HG03280 (cell line): ENCODE results near the gene LAPTM4A.

Experiments
- ATAC-seq: cut with Tn5 transposase; IDR thresholded peaks from one replicate; pipeline ENCODE4 v1.9.1; 2021; ENCODE audit warnings: mild to moderate bottlenecking, moderate library complexity; ENCODE audit not compliant: unreplicated experiment

Gene LAPTM4A

GRCh38 chr2:20025065-20025786 is 26.2 kb downstream of the LAPTM4A start:
- no peak for ATAC-seq

DNA sequence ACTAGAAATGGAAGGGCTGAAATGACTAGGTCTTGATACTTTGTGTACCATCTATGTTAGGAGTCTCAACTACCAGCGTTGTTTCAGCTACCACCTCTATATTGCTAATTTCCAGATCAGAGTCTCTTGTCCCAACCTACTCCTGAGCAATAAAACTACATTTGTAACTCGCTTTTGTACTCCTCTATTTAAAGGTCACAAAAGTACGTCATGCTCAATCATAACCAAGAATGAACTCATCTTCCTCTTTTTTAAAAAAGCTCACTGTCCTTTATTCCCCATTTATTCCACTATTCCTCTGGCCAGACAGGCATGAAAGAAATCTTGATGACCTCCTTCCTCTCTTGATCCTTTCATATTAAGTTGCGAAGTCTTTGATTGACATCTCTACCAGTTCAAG is 27.7 kb downstream of the LAPTM4A start:
- no peak for ATAC-seq

DNA sequence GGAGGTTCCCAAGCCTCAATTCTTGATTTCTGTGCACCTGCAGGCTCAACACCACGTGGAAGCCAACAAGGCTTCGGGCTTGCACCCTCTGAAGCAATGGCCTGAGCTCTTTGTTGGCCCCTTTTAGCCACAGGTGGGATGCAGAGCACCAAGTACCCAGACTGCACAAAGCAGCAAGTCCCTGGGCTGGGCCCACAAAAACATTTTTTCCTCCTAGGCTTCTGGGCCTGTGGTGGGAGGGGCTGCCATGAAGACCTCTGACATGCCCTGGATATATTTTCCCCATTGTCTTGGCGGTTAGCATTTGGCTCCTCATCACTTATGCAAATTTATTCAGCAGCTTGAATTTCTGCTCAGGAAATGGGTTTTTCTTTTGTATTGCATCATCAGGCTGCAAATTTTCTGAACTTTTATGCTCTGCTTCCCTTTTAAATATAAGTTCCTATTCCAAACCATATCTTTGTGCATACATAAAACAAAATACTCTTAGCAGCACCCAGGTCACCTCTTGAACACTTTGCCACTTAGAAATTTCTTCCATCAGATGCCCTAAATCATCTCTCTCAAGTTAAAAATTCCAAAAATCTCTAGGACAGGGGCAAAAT is 29.9 kb downstream of the LAPTM4A start:
- ATAC-seq = no peak

GRCh38 chr2:20019747-20020146 is 31.7 kb downstream of the LAPTM4A start:
- no peak for ATAC-seq

DNA sequence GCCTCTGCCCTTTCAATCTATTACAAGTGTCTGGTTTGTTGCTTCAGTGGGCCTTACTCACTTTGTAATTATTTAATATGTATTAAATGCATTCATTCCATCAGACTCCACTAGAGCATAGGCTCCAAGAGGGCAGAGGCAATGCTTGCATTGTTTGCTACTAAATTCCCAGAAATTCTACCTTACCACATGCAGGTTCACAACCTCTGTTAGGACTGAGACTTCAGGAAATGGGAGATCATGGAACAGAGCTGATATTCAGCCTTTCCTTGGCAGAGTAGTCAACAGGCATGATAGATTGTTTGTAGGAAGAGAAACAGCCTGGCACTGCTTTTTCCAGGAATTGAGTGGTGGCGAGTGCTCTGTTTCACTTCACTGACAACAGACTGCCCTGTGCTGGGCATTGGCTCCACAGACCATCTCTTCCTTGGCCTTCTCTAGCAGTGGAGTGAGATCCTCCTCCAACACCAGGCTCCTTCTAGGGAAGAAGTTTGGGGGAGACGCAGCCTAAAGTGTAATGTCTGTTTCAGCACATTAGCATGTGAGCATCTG is 32.8 kb downstream of the LAPTM4A start:
- ATAC-seq = no peak

- ATAC-seq = no peak
Observed at GRCh38 chr2:20016346-20016745, 35.1 kb downstream of the LAPTM4A start.

DNA sequence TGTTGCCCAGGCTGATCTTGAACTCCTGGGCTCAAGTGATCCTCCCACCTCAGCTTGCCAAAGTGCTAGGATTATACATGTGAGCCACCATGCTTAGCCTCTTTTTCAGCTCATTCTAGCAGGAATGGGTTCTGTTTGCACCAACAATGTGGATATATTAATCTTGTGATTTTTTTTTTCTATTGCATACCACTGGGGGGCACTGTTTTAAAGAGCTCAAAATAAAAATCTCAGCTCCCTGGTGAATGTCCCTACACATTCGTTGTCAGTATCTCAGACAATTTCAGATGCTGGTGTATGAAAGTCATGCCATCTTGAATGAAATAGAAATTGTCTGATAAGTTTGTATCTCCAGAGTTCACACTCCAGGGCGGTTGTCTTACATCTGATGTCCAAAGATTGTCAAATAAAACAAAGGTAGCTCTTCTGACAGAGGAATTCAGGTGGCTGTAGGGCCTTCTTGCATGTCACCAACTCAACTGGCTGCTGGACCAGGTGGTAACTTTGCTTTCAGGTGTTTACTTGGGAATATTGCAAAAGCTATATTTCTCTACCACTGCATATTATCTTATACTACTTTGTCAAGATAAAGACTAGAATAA is 35.8 kb downstream of the LAPTM4A start:
- no peak for ATAC-seq

DNA sequence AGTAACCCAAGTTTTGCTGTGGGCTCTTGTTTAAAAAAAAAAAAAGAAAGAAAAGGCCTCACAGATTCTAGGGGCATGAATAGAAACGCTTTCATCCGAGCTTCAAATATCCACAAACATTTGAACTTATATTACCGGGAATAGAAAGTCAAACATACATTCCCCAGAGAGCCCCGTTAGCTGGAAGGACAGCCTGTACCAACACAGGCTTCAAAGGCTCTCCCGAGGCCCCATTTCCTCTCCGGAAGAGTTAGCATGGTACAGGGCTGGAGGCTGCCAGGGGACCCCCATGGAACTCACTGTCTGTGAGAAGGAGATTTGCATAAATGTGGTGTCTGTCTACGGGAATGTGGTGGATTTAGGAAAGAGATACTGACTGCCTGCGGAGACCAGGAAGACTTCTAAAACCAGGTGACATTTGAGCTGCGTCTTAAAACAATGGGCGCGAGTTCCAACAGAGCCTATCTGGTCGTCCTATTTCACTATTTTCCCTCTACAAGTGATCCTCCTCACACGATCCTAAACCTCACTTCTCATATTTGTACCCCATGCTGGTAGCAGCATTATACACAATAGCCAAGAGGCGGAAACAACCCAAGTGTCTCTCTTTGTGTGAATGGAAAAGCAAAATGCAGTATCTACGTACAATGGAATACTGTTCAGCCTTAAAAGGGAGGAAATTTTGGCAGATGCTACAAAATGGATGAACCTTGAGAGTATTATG is 38.1 kb downstream of the LAPTM4A start:
- ATAC-seq = no peak

DNA sequence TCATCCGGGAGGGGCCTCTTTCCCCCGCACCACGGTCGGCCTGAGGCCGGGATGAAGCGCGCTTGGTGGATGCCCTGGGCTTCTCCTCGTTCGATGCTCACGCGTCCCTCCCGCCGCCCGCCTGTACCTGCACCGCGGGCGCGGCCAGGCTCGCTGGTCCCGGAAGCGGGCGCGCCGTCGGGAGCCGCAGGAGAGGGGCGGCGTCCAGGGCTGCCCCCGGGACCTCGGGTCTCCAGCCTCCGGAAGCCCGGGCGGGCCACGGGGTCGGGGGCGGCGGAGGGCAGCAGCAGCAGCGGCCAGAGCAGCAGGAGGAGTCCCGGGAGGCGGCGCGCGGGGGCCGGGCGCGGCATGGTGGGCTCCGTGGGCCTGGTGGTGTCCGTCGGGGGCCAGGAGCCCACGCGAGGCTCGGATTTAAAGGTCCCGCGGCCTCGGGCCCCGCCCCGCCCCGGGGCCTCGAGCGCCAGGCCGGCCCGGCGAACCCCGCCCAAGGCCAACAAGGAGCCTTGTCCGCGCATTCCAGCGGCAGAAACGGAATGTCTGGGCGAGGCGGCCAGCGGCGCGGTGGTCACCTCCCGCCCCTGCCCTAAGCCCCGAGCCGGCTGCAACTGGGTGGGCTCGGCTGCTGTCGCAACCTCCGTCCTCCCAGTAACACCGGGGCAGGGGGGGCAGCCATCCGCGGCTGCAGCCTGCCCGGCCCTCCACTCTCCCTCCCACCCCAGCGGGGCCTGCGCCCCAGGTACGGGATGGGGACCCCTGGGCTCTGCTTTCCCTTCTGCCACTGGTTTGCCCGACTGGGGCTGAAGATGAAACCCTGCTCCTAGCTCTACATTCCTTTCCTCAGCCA is 38.9 kb downstream of the LAPTM4A start, which contains the start of gene MATN3:
Gene MATN3 (minus strand): TSS at position 387 of the 844 bp plus-strand sequence. CDS start 37 bp downstream, at position 350.
- ATAC-seq = no peak

GRCh38 chr2:20012032-20012281 is 39.5 kb downstream of the LAPTM4A start:
- ATAC-seq = no peak

DNA sequence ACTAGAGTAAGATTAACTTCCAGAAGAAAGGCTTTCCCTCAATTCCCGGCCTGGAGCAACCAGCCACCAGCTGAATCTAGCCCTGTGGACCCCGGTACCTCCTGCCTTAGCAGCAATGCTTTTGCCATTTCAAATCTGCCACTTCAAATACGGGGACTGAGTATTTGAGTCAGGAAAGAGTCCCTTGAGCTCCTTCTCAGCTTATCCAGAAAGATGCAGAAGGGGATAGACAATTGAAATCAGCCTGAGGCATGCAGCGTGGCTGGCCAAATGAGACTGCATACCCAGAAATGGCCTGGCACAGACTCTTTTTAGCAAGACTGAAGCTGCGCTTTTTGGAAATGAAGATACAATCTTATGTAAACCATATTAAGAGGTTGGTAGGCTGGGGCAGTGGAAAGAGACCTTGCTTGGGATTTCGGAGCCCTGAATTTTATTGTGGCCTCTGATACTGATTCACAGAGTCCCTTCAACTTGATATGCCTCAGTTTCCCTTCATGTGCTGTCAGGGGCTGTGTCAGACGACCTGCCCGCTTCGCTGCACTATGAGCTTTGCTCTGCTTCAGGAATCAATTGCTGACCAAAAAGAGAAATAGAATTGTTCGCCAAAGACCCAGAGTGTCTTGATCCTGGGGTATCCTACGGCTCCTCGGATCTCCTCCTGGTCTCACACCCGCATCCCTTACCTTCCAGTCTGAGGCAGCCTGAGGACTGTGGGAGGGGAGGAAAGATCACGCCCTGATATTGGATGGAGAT is 40.0 kb downstream of the LAPTM4A start:
- ATAC-seq = no peak

- no peak for ATAC-seq
Observed at GRCh38 chr2:20008703-20009102, 42.7 kb downstream of the LAPTM4A start.

GRCh38 chr2:20005891-20006470 is 45.4 kb downstream of the LAPTM4A start:
- ATAC-seq = no peak

DNA sequence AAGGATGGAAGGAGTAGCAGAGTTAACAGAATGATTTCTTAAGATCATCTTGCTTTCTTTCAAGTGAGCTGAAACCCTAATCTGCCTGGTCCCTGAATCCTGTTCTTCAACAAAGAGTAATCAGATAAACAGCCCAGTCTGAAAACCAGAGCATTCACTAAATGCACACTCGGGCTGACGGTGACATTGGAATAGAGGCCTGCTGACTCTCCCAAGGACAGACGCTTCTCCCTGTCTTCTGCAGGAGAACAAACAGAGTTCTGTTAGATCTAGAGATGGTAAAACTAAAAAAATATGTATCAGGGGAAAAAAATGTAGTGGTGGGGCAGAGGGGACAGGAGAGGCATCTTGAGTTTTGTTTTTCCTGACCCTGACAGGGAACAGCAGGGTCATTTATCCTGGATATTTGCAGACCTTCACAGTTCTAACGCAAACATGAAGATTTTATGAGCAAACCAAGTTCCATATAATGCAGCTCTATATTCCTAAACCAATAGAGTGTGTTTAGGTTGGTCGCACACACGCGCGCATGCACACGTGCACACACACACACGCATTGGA is 46.3 kb downstream of the LAPTM4A start:
- ATAC-seq = no peak

GRCh38 chr2:20001361-20001863 is 50.0 kb downstream of the LAPTM4A start:
- no peak for ATAC-seq

DNA sequence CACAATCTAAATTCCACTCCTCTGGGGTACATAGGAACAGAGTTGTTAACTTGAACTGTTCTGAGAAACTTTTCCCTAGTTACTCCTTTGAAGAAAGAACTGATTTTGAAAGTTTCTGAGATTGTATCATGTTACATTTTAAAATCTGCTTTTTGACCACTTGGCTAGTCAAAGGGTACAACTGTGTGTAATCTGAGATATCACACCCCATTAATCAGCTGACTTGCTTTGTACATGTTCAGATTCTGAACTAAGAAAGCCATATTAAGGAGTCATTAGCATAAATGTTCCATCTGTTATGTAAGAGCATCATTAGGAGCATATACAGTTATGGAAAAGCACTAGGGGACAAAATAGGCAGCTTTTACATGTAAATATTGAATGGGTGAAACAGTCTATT is 57.7 kb downstream of the LAPTM4A start:
- ATAC-seq = no peak

GRCh38 chr2:19991895-19992294 is 59.5 kb downstream of the LAPTM4A start:
- no peak for ATAC-seq

DNA sequence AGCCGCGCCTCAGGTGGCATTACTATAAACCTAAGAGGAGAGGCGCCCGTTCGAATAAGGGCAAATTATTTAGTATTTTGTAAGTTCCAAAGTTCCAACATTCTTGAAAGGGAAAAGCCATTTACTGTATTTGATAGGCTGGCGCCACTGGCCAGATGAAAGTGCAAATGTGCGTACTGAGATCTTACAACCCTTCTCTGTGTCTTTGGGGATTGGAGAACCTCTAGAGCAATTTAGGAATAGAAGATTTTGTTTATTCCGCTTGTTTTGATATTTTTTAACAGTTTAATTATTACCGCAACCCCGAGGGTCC is 61.1 kb downstream of the LAPTM4A start:
- no peak for ATAC-seq
